Endothelial cell (in vitro differentiated cells): Measurements from ENCODE around the gene SPATA32. TPM values are rescaled to one million over a fixed set of nuclear protein-coding genes. Genes with fewer than 3 reads are reported as not detected.

Source experiments
- DNase-seq: peaks from one replicate; pipeline ENCODE4 v3.0.0; 2021; ENCODE audit warnings: low spot score
- H3K27ac Mint-ChIP-seq: one replicate; pipeline ENCODE4 v1.8.0; 2021; ENCODE audit warnings: mixed read lengths, inconsistent platforms; ENCODE audit not compliant: unreplicated experiment
- H3K27me3 Mint-ChIP-seq: one replicate; pipeline ENCODE4 v1.8.0; 2021; ENCODE audit warnings: mild to moderate bottlenecking, moderate library complexity, mixed read lengths, inconsistent platforms; ENCODE audit not compliant: unreplicated experiment
- H3K36me3 Mint-ChIP-seq: one replicate; pipeline ENCODE4 v1.8.0; 2021; ENCODE audit warnings: mild to moderate bottlenecking, low read depth, mixed read lengths, inconsistent platforms; ENCODE audit not compliant: unreplicated experiment
- H3K4me1 Mint-ChIP-seq: one replicate; pipeline ENCODE4 v1.8.0; 2021; ENCODE audit warnings: mild to moderate bottlenecking, mixed read lengths, inconsistent platforms; ENCODE audit not compliant: unreplicated experiment
- H3K4me3 Mint-ChIP-seq: one replicate; pipeline ENCODE4 v1.8.0; 2021; ENCODE audit warnings: mild to moderate bottlenecking, mixed read lengths, inconsistent platforms; ENCODE audit not compliant: unreplicated experiment
- H3K9me3 Mint-ChIP-seq: one replicate; pipeline ENCODE4 v1.8.0; 2021; ENCODE audit warnings: mixed read lengths, inconsistent platforms; ENCODE audit not compliant: unreplicated experiment
- CTCF ChIP-seq: fragments of 200-600 bp; sonication (generic); IDR thresholded peaks from one replicate; pipeline ENCODE4 v1.5.0; 2021; ENCODE audit warnings: antibody characterized with exemption; ENCODE audit not compliant: unreplicated experiment
- total RNA-seq: library from RNA; stranded (reverse); fragmentation: NEBNext Ultra II Directional; extraction: Animal tissue kit (Norgen Biotek cat#: 25700); gene quantifications from one replicate; pipeline ENCODE4 v1.2.1, GENCODE V29; 2021; ENCODE audit not compliant: unreplicated experiment

The SPATA32 gene
- total RNA-seq, 1 donor from 2014 or later: not detected

- no peaks in the 10 kb centered on the region for H3K9me3 Mint-ChIP-seq
- no peak overlapping the region for H3K4me3 Mint-ChIP-seq
- no peak for DNase-seq
- H3K27me3 Mint-ChIP-seq: peaks cover 8% of the 10 kb centered on the region
- no peak for TF ChIP-seq CTCF
- peaks cover 25% of the 10 kb centered on the region for H3K4me1 Mint-ChIP-seq
- H3K27ac Mint-ChIP-seq: peak overlapping the region; percentile 77
- no peaks in the 10 kb centered on the region for H3K36me3 Mint-ChIP-seq
These were observed 35.8 kb downstream of the SPATA32 start for GRCh38 chr17:45225964-45226530.

DNA sequence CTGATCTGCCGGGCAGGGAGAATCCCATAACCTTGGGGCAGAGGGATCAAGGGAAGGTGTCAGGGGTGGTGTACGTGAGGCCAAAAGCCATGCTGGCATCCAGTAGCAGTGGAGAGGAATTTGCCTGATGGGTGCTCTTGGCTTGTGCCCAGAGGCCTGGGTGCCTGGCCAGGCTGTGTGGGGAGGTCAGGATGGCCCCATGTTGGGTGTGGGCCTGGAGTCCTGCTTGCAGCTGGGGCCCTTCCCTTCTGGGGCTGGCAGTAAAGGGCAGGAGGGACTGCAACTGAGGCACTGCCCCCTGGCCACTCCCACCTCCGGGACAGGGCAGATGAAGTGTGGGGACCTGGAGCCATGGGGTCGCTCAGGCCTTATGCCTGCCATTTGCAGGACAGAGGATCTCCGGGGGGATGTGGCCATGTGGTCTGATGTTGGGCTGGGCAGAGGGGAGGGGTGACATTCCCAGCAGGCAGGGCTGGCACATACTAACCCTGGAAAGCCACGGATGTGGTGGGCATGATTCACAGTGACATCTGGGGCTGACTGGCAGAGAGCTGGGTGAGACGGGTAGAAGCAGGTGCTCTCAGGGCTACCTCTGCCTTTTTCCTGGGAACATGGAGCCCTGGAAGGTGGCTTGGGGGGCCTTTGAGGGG, 36.7 kb downstream of the SPATA32 start:
- Mint-ChIP-seq H3K36me3 (no peaks in the 10 kb centered on the region), H3K4me3 (peak overlapping the region; percentile 37), H3K9me3 (no peaks in the 10 kb centered on the region), H3K27me3 (peaks cover 14% of the 10 kb centered on the region), H3K27ac (no peak overlapping the region), H3K4me1 (peaks cover 25% of the 10 kb centered on the region)
- TF ChIP-seq CTCF: no peak
- no peak for DNase-seq

GRCh38 chr17:45224671-45225050, 37.2 kb downstream of the SPATA32 start:
- Mint-ChIP-seq H3K4me1 (peaks cover 22% of the 10 kb centered on the region), H3K27me3 (peaks cover 14% of the 10 kb centered on the region), H3K36me3 (no peaks in the 10 kb centered on the region), H3K27ac (no peak overlapping the region), H3K9me3 (no peaks in the 10 kb centered on the region), H3K4me3 (no peak overlapping the region)
- no peak for TF ChIP-seq CTCF
- DNase-seq: no peak

GRCh38 chr17:45223539-45224528, 38.1 kb downstream of the SPATA32 start:
- H3K27me3 Mint-ChIP-seq: peaks cover 14% of the 10 kb centered on the region
- no peak overlapping the region for H3K27ac Mint-ChIP-seq
- peaks cover 22% of the 10 kb centered on the region for H3K4me1 Mint-ChIP-seq
- H3K4me3 Mint-ChIP-seq: no peak overlapping the region
- TF ChIP-seq CTCF: no peak
- H3K9me3 Mint-ChIP-seq: no peaks in the 10 kb centered on the region
- no peak for DNase-seq
- no peaks in the 10 kb centered on the region for H3K36me3 Mint-ChIP-seq
